GM12865 (cell line): Measurements from ENCODE around the gene DMTF1.
"Not testable (repeated sequence)": the region's sequence is repeated elsewhere in the genome, so short reads cannot be mapped to it uniquely, and the experiment has no call there.

Experiments used
- DNase-seq: peaks from one replicate; pipeline ENCODE4 v3.0.0; 2010; ENCODE audit warnings: low read depth
- H3K4me3 ChIP-seq: 2 replicates; pipeline ENCODE4 v1.5.1; 2011; ENCODE audit warnings: mild to moderate bottlenecking, low read depth, low read length, control low read depth
- CTCF ChIP-seq: IDR thresholded peaks from 2 replicates; pipeline ENCODE4 v1.5.1; 2011; ENCODE audit warnings: low read length, control low read depth, low read depth, inconsistent platforms; ENCODE audit not compliant: insufficient read depth; ENCODE audit errors: missing control alignments

Gene DMTF1

GRCh38 chr7:87220734-87221215, 68.5 kb downstream of the DMTF1 start:
- peak overlapping the region; percentile 91 for H3K4me3 ChIP-seq
- no peak for TF ChIP-seq CTCF
- DNase-seq = peak; percentile 22

GRCh38 chr7:87223666-87224065, 71.4 kb downstream of the DMTF1 start:
- no peak for DNase-seq
- no peak for TF ChIP-seq CTCF

GRCh38 chr7:87225696-87226095, 73.4 kb downstream of the DMTF1 start:
- H3K4me3 ChIP-seq = no peak overlapping the region
- DNase-seq = no peak
- no peak for TF ChIP-seq CTCF

More at GRCh38 chr7:87223666-87224065, 71.4 kb downstream of the DMTF1 start:
- H3K4me3 ChIP-seq = no peak overlapping the region

GRCh38 chr7:87226495-87226894, 74.2 kb downstream of the DMTF1 start:
- no peak overlapping the region for H3K4me3 ChIP-seq
- DNase-seq = no peak
- TF ChIP-seq CTCF = no peak

GRCh38 chr7:87231258-87231657, 79.0 kb downstream of the DMTF1 start:
- H3K4me3 ChIP-seq = no peak overlapping the region
- TF ChIP-seq CTCF = no peak
- DNase-seq = no peak

- no peak for TF ChIP-seq CTCF
- H3K4me3 ChIP-seq = no peak overlapping the region
- no peak for DNase-seq
These were observed 79.5 kb downstream of the DMTF1 start for GRCh38 chr7:87231711-87232110.

GRCh38 chr7:87234949-87235348, 82.7 kb downstream of the DMTF1 start:
- DNase-seq = no peak
- no peak for TF ChIP-seq CTCF
- H3K4me3 ChIP-seq = no peak overlapping the region

- not testable (repeated sequence) for DNase-seq, H3K4me3 ChIP-seq
These were observed 86.3 kb downstream of the DMTF1 start for GRCh38 chr7:87238464-87239051.

GRCh38 chr7:87245671-87246070, 93.4 kb downstream of the DMTF1 start:
- not testable (repeated sequence) for H3K4me3 ChIP-seq, DNase-seq
